ENCODE measurements around the gene COTL1.
"Not testable (repeated sequence)": the region's sequence is repeated elsewhere in the genome, so short reads cannot be mapped to it uniquely, and the experiment has no call there.

The COTL1 gene

DNA sequence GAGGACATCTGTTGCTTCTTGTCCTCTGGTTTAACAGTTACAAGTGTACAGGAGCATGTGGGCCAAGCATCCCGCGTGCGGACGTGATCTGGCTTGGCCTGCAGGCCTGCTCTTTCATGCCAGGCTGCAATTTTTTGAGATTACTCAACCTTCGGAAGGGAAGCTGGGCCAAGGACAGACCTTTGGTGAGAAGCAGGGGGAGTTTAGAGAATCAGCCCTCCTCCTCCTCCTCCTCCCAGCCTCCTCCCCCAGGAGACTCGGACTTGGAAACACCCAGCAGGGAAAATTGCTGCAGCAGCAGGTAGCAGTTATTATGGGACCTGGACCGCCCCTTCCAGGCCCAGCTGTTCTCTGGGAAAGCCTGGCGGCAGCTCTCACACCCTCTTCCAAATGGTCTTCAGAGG, 25.3 kb upstream of the COTL1 start:
- no peak for DNase-seq (ENCODE audit: low spot score)
- TF ChIP-seq, protein P1, sequence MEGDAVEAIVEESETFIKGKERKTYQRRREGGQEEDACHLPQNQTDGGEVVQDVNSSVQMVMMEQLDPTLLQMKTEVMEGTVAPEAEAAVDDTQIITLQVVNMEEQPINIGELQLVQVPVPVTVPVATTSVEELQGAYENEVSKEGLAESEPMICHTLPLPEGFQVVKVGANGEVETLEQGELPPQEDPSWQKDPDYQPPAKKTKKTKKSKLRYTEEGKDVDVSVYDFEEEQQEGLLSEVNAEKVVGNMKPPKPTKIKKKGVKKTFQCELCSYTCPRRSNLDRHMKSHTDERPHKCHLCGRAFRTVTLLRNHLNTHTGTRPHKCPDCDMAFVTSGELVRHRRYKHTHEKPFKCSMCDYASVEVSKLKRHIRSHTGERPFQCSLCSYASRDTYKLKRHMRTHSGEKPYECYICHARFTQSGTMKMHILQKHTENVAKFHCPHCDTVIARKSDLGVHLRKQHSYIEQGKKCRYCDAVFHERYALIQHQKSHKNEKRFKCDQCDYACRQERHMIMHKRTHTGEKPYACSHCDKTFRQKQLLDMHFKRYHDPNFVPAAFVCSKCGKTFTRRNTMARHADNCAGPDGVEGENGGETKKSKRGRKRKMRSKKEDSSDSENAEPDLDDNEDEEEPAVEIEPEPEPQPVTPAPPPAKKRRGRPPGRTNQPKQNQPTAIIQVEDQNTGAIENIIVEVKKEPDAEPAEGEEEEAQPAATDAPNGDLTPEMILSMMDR (IDR thresholded peaks at IDR 0.05; ENCODE audit: extremely low read depth, missing control alignments) = no peak

DNA sequence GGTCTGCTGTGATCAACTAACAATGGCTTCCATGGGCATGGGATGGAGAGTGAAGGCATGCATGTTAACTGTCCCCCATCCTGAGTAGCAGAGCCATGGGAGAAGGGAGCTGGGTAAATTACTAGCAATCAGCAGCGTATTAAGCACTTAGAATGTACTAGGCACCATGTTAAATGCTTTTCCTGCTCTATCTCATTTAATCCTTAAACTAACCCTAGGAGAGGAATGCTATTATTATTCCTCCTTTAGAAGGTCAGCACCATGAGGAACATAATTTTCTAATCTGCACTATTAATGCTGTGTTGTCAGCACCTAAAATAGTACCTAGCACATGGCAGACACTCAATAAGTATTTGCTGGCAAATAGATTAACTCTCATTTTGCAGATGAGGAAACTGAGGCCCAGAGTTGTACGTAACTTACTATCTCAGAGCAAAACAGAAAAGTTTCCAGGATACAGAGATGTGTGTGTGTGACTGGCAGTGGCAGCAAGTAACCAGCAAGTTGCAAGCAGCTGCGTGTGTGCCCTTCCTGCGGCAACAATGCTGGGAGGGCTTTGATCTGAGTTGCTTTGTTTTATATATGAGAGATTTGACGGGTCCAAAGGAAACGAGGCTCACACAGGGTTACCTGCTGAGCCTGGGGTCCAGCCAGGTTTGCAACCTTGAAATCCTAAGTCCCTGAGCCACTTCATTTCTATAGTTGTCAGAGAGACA, 23.9 kb upstream of the COTL1 start:
- TF ChIP-seq, protein P1 (IDR thresholded peaks at IDR 0.05; ENCODE audit: extremely low read depth, missing control alignments) = no peak
- no peak for DNase-seq (ENCODE audit: low spot score)

DNA sequence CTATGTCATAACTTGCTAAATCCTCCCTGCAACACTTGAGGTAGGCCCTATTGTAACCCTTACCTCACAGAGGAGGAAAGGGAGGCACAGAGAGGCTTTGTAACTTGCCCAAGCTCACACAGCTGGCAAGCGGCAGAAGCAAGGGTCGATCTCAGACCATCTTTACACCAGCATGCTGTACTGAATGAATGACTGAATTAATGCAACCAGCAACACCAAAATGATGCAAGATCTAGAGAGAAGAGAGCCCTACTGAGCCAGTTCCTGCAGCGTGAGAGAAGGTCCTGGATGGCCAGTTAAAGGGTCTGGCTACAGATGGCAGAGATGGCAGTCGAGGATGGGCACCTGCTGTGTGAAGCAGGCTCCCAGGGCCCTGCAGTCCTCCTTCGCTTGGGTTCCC, 22.3 kb upstream of the COTL1 start:
- TF ChIP-seq, protein P1 (IDR thresholded peaks at IDR 0.05; ENCODE audit: extremely low read depth, missing control alignments) = no peak
- DNase-seq (ENCODE audit: low spot score) = no peak

DNA sequence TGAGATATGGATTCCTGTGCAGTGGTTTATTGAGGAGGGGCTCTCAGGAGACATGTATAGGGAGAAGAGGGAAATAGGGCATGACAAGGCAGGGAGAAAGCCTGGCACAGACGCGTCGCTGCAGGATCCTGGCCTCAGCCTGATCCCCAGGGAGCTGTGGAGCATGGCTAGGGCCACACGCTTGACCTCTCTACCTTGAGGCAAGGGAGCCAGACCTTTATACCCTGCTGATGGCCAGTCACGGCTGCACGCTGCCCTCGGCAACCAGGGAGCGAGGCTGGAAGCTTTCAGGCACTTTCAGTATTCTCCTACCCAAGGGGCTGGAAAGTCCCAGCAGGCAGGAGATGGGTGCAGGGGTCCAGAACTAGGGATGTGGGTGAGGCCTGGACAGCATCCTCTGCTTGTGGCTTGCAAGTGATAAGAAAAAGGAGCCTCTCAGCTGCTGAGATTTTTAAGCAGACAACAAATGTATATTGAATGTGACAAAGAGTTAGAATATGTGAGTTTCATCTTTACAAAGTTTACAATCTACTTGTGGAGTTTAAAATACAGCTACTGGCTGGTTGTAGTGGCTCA, 20.4 kb upstream of the COTL1 start:
- DNase-seq (ENCODE audit: low spot score) = no peak
- TF ChIP-seq, protein P1 (IDR thresholded peaks at IDR 0.05; ENCODE audit: extremely low read depth, missing control alignments) = no peak

DNA sequence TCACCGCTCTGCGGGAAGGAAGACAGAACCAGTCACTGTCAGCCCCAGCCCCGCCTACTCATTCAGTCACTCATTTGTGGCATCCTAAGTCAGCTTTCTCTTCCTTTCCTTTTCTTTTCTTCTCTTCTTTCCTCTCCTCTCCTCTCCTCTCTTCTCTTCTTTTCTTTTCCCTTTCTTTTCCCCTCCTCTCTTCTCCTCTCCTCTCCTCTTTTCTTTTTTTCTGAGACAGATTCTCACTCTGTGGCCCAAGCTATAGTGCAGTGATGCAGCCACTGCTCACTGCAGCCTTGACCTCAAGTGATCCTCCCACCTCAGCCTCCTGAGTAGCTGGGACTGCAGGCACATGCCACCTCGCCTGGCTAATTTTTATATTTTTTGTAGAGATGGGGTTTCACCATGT, 19.8 kb upstream of the COTL1 start:
- TF ChIP-seq, protein P1 (IDR thresholded peaks at IDR 0.05; ENCODE audit: extremely low read depth, missing control alignments) = no peak
- no peak for DNase-seq (ENCODE audit: low spot score)

DNA sequence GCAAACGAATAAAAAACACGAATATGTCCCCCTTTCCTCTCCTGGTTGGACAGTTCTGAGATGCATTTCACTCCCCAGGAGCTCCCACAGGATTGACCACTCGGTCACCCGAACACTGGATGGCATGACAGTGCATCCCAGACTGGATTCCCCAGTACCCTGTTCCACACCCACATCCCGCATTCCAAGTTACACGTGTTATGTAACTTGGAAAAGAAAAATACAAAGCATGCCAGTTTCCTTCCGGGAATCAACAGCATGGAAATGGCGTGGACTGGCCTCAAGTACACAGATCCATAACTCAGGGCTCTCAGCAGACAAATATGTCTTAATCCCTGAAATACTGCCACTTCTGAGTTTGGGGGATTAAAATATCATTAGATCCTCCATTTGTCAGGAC, 17.8 kb upstream of the COTL1 start:
- TF ChIP-seq, protein P1 (IDR thresholded peaks at IDR 0.05; ENCODE audit: extremely low read depth, missing control alignments) = no peak
- no peak for DNase-seq (ENCODE audit: low spot score)

DNA sequence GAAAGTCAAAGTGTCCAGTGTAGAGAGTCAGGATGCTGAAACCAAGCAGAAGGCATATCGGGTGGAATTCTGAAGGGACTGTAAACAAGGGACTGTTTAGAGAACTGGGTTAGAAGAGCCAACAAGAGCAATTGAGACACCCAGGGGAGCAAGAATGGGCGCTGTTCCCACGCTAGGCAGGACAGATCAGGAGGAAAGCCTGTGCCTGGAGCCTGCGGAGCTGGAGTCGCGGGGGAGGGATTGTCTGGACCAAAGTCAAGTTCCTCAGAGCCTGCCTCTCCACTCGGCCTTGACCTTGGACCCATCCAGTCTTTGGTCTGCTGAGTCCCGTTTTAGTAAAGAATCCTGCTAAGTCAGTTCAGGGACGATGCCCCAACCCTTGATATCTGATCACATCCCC, 15.7 kb upstream of the COTL1 start:
- TF ChIP-seq, protein P1 (IDR thresholded peaks at IDR 0.05; ENCODE audit: extremely low read depth, missing control alignments) = no peak
- no peak for DNase-seq (ENCODE audit: low spot score)

DNA sequence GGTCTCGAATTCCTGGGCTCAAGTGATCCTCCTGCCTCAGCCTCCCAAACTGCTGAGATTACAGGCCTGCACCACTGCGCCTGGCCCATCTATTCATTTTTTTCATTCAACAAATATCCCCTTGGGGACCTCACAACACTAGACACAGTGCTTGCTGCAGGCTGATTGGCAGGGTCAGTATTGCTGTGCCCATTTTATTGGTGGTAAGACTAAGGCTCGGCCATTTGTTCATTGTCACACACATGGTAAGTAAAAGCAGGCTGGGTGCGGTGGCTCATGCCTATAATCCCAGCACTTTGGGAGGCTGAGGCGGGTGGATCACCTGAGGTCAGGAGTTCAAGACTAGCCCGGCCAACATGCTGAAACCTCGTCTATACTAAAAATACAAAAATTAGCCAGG, 15.0 kb upstream of the COTL1 start:
- not testable (repeated sequence) for DNase-seq (ENCODE audit: low spot score)
